H1 (cell line): ENCODE measurements around the gene PDE9A. TPM values are rescaled to one million over a fixed set of nuclear protein-coding genes. Genes with fewer than 3 reads are reported as not detected.

Experiments
- ATF3 ChIP-seq: IDR thresholded peaks from 2 replicates; pipeline ENCODE4 v1.6.1; 2011; ENCODE audit warnings: low read depth, mild to moderate bottlenecking, low read length; ENCODE audit not compliant: insufficient read depth
- CBX5 ChIP-seq: fragments of 300-800, 300-1000 bp; sonication (generic); IDR thresholded peaks from 2 replicates; pipeline ENCODE4 v1.7.1; 2016; ENCODE audit warnings: antibody characterized with exemption, low read length, low read depth
- CHD7 ChIP-seq: fragments of 300-600 bp; sonication (generic); IDR thresholded peaks from 2 replicates; pipeline ENCODE4 v1.7.1; 2012; ENCODE audit warnings: low read length, moderate library complexity, mild to moderate bottlenecking, inconsistent platforms; ENCODE audit not compliant: insufficient replicate concordance
- KDM1A ChIP-seq: fragments of 200-600, 300-600 bp; sonication (generic); IDR thresholded peaks from 2 replicates; pipeline ENCODE4 v1.7.1; 2016; ENCODE audit warnings: mild to moderate bottlenecking, low read length, borderline replicate concordance
- NANOG ChIP-seq: IDR thresholded peaks from 2 replicates; pipeline ENCODE4 v1.6.1; 2011; ENCODE audit warnings: low read length, low read depth, mild to moderate bottlenecking, inconsistent platforms; ENCODE audit not compliant: insufficient read depth, poor library complexity, severe bottlenecking
- POLR2AphosphoS5 ChIP-seq: IDR thresholded peaks from 2 replicates; pipeline ENCODE4 v1.6.1; 2011; ENCODE audit warnings: low read depth, low read length
- SAP30 ChIP-seq: fragments of 300-600 bp; sonication (generic); IDR thresholded peaks from 2 replicates; pipeline ENCODE4 v1.7.1; 2012; ENCODE audit warnings: low read length, moderate library complexity, mild to moderate bottlenecking, inconsistent platforms; ENCODE audit not compliant: insufficient read depth, insufficient replicate concordance
- SIRT6 ChIP-seq: IDR thresholded peaks from one replicate; pipeline ENCODE4 v1.7.1; 2012; ENCODE audit warnings: low read length, inconsistent platforms
- SRF ChIP-seq: IDR thresholded peaks from 2 replicates; pipeline ENCODE4 v1.6.1; 2011; ENCODE audit warnings: mild to moderate bottlenecking, low read depth, low read length, moderate library complexity
- USF2 ChIP-seq: IDR thresholded peaks from 2 replicates; pipeline ENCODE4 v1.6.1; 2011; ENCODE audit warnings: low read length, improper control_type of control experiment
- polyA plus RNA-seq, 7 experiments: library from polyadenylated mRNA; depleted of rRNA in 3 of 7; stranded (reverse) in 5 of 7; unstranded in 2 of 7; fragments of >200 nt in 5 of 7; fragments of 200-250 nt in 2 of 7; gene quantifications; 1 replicate in 5 of 7; 2 replicates in 1 of 7; 4 replicates in 1 of 7; pipeline versions ENCODE4 v1.2.1 to v1.2.3, GENCODE V29; 2011 to 2013; ENCODE audit warnings: missing spikeins in 2 of 7, mixed read lengths in 2 of 7
- total RNA-seq: library from RNA; stranded (reverse); fragmentation: NEBNext Ultra II Directional; extraction: Animal tissue kit (Norgen Biotek cat#: 25700); gene quantifications from 2 replicates; pipeline ENCODE4 v1.2.1, GENCODE V29; 2021

The PDE9A gene
- total and polyA plus RNA-seq, 2 of the 8 experiments (the other 6 are each of a cell fraction or from before 2014, with no cell fraction given), result 39.2 to 45.9 TPM

GRCh38 chr21:42797522-42797921, 144.1 kb downstream of the PDE9A start (continued):
- no peak for TF ChIP-seq CHD7
- TF ChIP-seq POLR2AphosphoS5, result no peak
- TF ChIP-seq SIRT6, result no peak
- no peak for TF ChIP-seq CBX5
- TF ChIP-seq SRF, result no peak
- TF ChIP-seq SAP30, result no peak
- no peak for TF ChIP-seq NANOG
- no peak for TF ChIP-seq USF2
- no peak for TF ChIP-seq KDM1A
- TF ChIP-seq ATF3, result no peak
